NCI-H2196 treated with DMSO at 0.1 percent for 48 hours (cell line): ENCODE results near the gene METTL17.
"Not testable (repeated sequence)": the region's sequence is repeated elsewhere in the genome, so short reads cannot be mapped to it uniquely, and the experiment has no call there.

ENCODE experiments used
- DNase-seq: peaks from one replicate; lab custom pipeline; 2025; ENCODE audit not compliant: unreplicated experiment; lab: John Stamatoyannopoulos, UW

METTL17 gene

GRCh38 chr14:20989471-20989786 lies 351 bp upstream of the METTL17 start:
- DNase-seq: no peak

GRCh38 chr14:20996521-20996920 lies 6.7 kb downstream of the METTL17 start:
- no peak for DNase-seq

GRCh38 chr14:20997115-20997514 lies 7.3 kb downstream of the METTL17 start:
- no peak for DNase-seq

DNA sequence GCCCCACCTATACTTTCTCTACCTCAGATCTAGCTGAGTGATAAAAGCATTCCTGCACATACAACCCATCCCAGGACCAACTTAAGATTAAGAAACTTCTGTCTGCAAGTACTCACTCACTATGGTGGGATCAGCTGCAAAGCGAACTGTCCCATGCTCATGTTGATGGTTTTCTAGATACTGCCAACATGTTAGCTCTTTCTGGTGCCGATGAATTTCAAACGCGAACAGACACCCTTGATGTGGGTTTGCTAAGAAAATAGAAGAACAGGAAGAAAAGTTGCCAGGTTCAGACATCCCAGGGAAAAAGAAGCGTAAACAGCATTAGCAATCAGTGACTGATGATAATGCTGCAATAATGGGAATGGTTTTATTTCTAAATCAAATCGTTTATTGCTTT lies 7.8 kb downstream of the METTL17 start:
- no peak for DNase-seq

- no peak for DNase-seq
Measured at GRCh38 chr14:20998139-20998538, 8.4 kb downstream of the METTL17 start.

DNA sequence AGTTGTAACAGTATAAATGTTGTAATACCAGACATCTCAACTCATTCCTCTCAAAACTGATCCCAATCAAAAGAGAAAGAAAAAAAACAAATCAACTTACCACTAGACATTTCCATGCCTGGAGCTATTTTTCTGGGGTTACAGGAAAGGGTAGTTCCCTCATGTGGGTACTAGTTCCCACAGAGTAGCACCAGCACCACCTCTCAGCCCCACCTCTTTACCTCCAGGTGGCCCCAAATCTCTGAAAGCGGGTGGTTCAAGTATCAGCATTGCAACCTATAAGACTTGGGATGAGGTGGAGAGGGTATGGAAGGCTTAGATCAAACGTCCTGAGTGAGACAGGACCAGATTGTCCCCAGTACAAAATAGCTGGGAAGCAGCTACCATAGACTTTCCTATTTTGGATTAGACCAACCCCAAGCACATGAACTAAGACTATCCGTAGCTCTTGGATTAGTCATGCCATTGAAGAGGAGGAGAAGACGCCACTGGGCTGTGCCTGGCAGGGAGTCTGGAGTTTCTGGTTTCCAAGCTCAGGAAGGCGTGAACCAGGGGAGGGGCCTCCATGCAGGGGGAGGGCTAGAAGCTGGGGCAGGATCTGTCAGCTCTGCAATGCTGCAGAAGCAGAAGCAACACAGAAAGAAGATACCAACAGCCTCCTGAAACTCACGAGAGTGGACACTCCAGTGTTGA lies 9.0 kb downstream of the METTL17 start, which contains the start of gene SLC39A2:
SLC39A2 (plus strand) TSS at position 620 of the 693 bp plus-strand sequence. CDS start 154 bp downstream, outside the sequence.
- DNase-seq: no peak

DNA sequence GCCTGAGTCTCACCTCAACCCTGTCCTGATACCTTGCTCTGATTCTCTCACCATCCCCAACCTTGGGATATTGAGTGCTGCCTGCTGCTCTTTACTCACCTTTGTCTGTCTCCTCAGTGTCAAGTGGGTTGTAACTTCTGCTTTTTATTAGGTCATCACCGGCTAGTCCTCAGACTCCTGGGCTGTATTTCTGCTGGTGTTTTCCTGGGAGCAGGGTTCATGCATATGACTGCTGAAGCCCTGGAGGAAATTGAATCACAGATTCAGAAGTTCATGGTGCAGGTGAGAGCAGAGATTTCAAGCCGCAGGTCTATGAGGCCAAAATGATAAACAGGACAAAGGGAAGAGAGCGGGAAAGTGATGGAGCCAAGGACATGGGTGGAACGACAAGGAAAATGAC lies 9.8 kb downstream of the METTL17 start:
- DNase-seq: no peak

DNA sequence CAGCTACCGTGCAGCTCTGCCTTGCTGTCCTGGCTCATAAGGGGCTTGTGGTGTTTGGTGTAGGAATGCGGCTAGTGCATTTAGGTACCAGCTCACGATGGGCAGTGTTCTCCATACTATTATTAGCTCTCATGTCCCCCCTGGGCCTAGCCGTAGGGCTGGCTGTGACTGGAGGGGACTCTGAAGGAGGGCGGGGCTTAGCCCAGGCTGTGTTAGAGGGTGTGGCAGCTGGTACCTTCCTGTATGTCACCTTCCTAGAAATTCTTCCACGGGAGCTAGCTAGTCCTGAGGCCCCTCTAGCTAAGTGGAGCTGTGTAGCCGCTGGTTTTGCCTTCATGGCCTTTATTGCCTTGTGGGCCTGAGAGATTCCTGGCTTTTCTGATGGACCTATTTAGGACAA lies 11.4 kb downstream of the METTL17 start:
- DNase-seq: no peak

GRCh38 chr14:21003788-21004346 lies 14.1 kb downstream of the METTL17 start:
- no peak for DNase-seq

DNA sequence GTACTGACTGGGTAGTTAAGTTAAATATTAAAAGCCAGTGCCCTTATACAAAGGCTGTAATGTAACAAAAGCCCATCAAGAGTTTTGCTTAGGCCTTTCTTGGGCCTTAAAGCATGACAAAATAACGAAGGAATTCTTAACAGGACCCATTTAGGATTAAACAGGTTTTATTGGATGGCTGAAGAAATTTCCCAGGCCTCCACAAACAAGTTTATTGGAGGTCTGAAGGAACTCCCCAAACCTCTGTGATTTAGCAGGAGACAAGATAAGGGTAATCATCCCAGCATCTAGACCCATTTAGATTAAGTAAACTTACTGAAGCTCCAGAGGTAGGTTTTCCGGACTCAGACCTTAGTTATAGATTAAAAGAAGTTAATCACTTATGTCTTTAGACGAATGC lies 19.9 kb downstream of the METTL17 start:
- not testable (repeated sequence) for DNase-seq

GRCh38 chr14:21011136-21011535 lies 21.4 kb downstream of the METTL17 start:
- DNase-seq: no peak

GRCh38 chr14:21014761-21015190 lies 25.0 kb downstream of the METTL17 start:
- DNase-seq: peak; percentile 68

- DNase-seq: no peak
Measured at GRCh38 chr14:21015312-21015711, 25.5 kb downstream of the METTL17 start.

DNA sequence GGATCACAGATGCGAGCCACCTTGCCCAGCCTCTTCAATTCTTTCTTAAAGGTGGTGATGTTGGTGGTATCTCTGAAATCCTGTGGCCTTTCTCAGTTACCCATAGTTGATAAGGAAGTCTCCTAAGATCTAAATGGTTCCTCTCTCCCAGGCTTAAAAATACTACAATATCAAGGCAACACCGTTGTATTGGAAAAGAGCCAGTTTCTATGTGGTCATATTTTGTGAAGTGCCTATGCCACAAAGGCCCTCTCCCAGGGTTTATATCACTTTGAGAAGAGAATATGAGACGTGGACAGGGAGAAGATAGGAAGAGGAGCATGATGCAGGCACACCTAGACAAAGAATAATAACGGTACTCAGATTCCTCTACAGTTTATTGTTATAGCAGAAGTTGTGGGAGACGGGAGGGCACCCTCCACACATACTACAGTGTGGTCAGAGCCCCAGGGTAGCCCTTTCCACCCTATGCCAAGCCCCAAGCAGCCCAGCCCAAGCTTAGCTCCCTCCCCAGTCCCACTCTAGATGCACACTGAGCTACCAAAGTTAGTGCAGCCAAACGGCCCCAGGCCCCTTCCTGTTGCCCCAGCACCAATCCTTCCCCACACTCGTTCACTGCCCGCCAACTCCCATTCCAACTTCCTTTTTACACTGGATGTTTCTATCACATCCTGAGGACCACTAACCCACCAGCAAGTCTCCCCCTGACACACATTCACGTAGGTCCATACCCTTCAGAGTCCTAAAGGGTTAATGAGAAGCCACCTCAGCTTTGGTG lies 26.8 kb downstream of the METTL17 start:
- no peak for DNase-seq

DNA sequence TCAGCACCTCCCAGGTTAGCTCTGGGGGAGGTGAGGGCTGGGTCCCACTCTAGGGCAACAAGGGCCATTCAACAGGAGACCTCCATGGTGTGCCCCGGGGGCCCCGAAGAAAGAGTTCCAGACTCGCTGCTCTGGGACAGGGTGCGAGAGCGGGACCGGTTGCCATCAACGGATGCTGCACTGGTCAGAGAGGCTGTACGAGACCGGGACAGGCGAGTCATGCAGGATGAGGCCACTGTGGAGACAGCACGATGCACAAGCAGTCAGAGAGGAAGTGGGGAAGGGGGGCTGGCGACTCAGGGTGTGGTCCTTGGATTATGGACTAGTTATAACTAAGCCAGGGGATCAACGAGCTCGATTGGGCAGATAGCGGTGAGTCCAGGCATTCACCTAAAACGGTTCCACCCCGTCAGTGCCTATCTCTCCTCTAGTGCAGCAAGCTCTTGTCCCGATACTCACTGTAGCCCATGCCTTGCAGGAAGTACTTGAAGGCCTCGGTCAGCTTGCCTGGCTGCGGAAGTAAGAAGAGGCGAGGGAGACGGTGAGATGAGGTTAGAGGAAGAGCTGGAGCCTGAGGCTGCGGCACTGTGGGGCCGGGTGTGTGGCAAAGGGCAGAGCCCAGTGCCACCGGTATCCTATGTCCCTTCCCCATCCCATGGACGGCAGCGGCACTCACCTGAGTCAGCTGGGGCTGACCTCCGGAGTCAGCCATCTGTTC lies 27.9 kb downstream of the METTL17 start:
- DNase-seq: no peak

DNA sequence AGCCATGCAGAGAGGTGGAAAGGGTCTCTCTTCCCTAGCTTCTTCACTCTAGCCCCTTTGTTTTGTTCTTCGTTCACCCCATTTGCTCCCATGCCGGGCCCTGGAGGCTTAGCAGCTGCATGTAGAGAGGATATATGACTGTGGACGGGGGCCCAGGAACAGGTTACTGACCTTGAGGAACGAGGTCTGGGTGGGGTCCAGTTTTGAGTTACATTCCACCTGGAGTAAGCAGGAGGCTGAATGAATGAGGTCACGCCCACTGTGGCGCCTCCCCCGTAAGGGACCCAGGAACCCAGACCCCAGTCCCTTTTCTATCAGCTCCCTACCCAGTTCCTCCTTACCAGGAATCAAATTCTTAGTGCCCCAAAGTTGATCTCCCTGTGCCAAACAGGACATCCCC lies 28.5 kb downstream of the METTL17 start:
- no peak for DNase-seq

DNA sequence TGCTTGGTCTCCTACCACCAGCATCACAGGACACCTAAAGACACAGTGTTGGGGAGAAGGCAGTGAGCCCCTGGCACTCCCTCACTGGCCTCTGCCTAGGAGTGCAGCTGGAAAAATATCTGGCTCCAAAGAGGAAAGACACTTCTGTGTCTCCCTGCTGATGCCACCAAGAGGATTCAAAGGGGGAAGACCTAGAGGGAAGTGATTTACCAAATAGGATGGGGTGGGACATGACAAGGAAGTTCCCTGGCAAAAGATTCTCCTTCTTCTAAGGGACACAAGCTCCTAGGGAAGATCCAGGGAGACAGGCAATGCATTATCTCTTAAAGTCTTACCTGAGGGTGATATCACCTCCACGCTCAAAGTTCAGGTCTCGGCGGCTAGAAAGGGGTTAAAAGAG lies 29.0 kb downstream of the METTL17 start:
- DNase-seq: no peak

GRCh38 chr14:21019366-21019765 lies 29.6 kb downstream of the METTL17 start:
- no peak for DNase-seq

- DNase-seq: no peak
Measured at GRCh38 chr14:21020977-21021545, 31.3 kb downstream of the METTL17 start.

- DNase-seq: no peak
Measured at GRCh38 chr14:21022686-21023085, 32.9 kb downstream of the METTL17 start.

GRCh38 chr14:21023174-21023573 lies 33.4 kb downstream of the METTL17 start:
- no peak for DNase-seq
